Stomach (tissue), 9 donors: ENCODE measurements around the gene DCC. TPM values are rescaled to one million over a fixed set of nuclear protein-coding genes. Genes with fewer than 3 reads are reported as not detected.

Experiments used
- DNase-seq, 2 donors: peaks; one replicate each; pipeline versions ENCODE4 v3.0.0 to v3.0.0-alpha.2; 2013 to 2019
- H3K27ac ChIP-seq, 5 donors: fragments of 200-600 bp in 4 of 5; sonication (generic) in 4 of 5; one replicate each; pipeline ENCODE4 v1.5.1; 2013 to 2019; ENCODE audit warnings: mild to moderate bottlenecking in 1 of 5, moderate library complexity in 1 of 5
- H3K27me3 ChIP-seq, 3 donors: fragments of 200-600 bp; sonication (generic); one replicate each; pipeline ENCODE4 v1.5.1; 2017 to 2019; ENCODE audit warnings: mixed run types in 1 of 3
- H3K36me3 ChIP-seq, 4 donors: fragments of 200-600 bp; sonication (generic); 1 replicate in 3 of 4; 2 replicates in 1 of 4; pipeline ENCODE4 v1.5.1; 2016 to 2019
- H3K4me1 ChIP-seq, 4 donors: fragments of 200-600 bp; sonication (generic); one replicate each; pipeline ENCODE4 v1.5.1; 2016 to 2019
- H3K4me3 ChIP-seq, 4 donors: fragments of 200-600 bp; sonication (generic) in 3 of 4; one replicate each; pipeline ENCODE4 v1.5.1; 2016 to 2019; ENCODE audit warnings: mild to moderate bottlenecking in 1 of 4
- H3K9me3 ChIP-seq, 4 donors: fragments of 200-600 bp; sonication (generic); one replicate each; pipeline ENCODE4 v1.5.1; 2016 to 2019
- EP300 ChIP-seq: sonication (generic); formaldehyde crosslinking; IDR thresholded peaks from one replicate; pipeline ENCODE4 v1.6.1; 2017; ENCODE audit warnings: antibody characterized with exemption
- POLR2A ChIP-seq, 4 donors: fragments of 450-650 bp; IDR thresholded peaks; one replicate each; pipeline ENCODE4 v1.6.1; 2016; ENCODE audit warnings: antibody characterized with exemption in 4 of 4, control low read depth in 2 of 4, mild to moderate bottlenecking in 1 of 4, moderate library complexity in 1 of 4
- POLR2AphosphoS5 ChIP-seq, 3 donors: sonication (generic); formaldehyde crosslinking; IDR thresholded peaks; one replicate each; pipeline ENCODE4 v1.6.1; 2016; ENCODE audit warnings: antibody characterized with exemption in 3 of 3
- WGBS, 5 donors: extraction: QIAGEN DNeasy Blood & Tissue Kit in 3 of 5; methylation state at CpG; one replicate each; pipeline versions ENCODE4 v1.1.5 to v1.1.7; 2013 to 2018; 5-methylcytosine and 5-hydroxymethylcytosine counted together
- intact Hi-C: fragments of 100-400 bp; cut with DNase I; formaldehyde crosslinking; loops from one replicate; pipeline ENCODE4 v1.15.1; 2023; ENCODE audit warnings: low total_unique reads
- polyA plus RNA-seq, 3 donors: library from polyadenylated mRNA; stranded (reverse); fragments of 200-250 nt; gene quantifications; one replicate each; pipeline ENCODE4 v1.2.3, GENCODE V29; 2013
- total RNA-seq, 5 donors: library from RNA; depleted of rRNA; stranded (reverse); fragments of >200 nt; gene quantifications; one replicate each; pipeline versions ENCODE4 v1.1.0 to v1.2.3, GENCODE V29; 2014 to 2016
- TF ChIP-seq, protein P1 (sequence below), 7 experiments: fragments of 450-650 bp in 4 of 7; fragments of 200-600 bp in 3 of 7; sonication (generic) in 3 of 7; IDR thresholded peaks; one replicate each; pipeline ENCODE4 v1.5.1; 2016 to 2019; ENCODE audit warnings: antibody characterized with exemption in 7 of 7, control low read depth in 2 of 7, mild to moderate bottlenecking in 1 of 7
- donor health status: healthy with polysubstance abuse.
- donor health status: Bipolar disorder and iron deficiency.
- donor health status: healthy.

DCC gene
- total and polyA plus RNA-seq, 8 donors = 0.58 to 1.7 TPM; not detected in 6

GRCh38 chr18:52914148-52914547, 574.2 kb downstream of the DCC start:
- 36 to 73% (median 69%) methylated on average over 3 of the region's 3 CpGs for WGBS, 5 donors
- no peak overlapping the region for H3K4me3 ChIP-seq
- no peak overlapping the region for H3K27ac ChIP-seq
- no peaks in the 10 kb centered on the region for H3K36me3 ChIP-seq
- no peaks in the 10 kb centered on the region for H3K9me3 ChIP-seq
- no peak for DNase-seq
- no peaks in the 10 kb centered on the region for H3K4me1 ChIP-seq
- TF ChIP-seq POLR2AphosphoS5 (IDR thresholded peaks at IDR 0.05) (no peak), EP300 (no peak), POLR2A (IDR thresholded peaks at IDR 0.05) (no peak)
- TF ChIP-seq, protein P1, sequence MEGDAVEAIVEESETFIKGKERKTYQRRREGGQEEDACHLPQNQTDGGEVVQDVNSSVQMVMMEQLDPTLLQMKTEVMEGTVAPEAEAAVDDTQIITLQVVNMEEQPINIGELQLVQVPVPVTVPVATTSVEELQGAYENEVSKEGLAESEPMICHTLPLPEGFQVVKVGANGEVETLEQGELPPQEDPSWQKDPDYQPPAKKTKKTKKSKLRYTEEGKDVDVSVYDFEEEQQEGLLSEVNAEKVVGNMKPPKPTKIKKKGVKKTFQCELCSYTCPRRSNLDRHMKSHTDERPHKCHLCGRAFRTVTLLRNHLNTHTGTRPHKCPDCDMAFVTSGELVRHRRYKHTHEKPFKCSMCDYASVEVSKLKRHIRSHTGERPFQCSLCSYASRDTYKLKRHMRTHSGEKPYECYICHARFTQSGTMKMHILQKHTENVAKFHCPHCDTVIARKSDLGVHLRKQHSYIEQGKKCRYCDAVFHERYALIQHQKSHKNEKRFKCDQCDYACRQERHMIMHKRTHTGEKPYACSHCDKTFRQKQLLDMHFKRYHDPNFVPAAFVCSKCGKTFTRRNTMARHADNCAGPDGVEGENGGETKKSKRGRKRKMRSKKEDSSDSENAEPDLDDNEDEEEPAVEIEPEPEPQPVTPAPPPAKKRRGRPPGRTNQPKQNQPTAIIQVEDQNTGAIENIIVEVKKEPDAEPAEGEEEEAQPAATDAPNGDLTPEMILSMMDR (IDR thresholded peaks at IDR 0.05) = no peak
- intact Hi-C loops = no loop called here
- H3K27me3 ChIP-seq = no peaks in the 10 kb centered on the region

DNA sequence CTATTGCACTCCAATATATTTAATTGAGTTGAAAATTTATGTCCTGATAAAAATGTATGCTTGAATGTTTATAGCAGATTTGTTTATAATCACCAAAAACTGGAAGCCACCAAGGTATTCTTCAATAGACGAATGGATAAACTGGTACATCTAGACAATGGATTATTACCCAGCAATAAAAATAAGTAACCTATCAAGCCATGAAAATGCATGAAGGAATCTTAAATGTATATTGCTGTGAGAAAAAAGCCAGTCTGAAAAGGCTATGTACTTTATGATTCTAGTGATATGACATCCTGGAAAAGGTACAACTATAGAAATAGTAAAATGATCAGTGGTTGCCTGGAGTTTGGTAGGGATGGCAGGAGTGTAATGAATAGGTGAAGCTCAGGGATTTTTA, 580.7 kb downstream of the DCC start:
- H3K4me3 ChIP-seq = no peak overlapping the region
- DNase-seq = no peak
- no peaks in the 10 kb centered on the region for H3K4me1 ChIP-seq
- WGBS, 5 donors = 77 to 84% (median 83%) methylated on average over 1 of the region's 1 CpG
- no peaks in the 10 kb centered on the region for H3K9me3 ChIP-seq
- no peaks in the 10 kb centered on the region for H3K27me3 ChIP-seq
- no peaks in the 10 kb centered on the region for H3K36me3 ChIP-seq
- TF ChIP-seq POLR2AphosphoS5 (IDR thresholded peaks at IDR 0.05) (no peak), EP300 (no peak), POLR2A (IDR thresholded peaks at IDR 0.05) (no peak)
- TF ChIP-seq, protein P1 (IDR thresholded peaks at IDR 0.05) = no peak
- H3K27ac ChIP-seq = no peak overlapping the region
- intact Hi-C loops = no loop called here

- H3K27ac ChIP-seq = no peak overlapping the region
- no peaks in the 10 kb centered on the region for H3K36me3 ChIP-seq
- 88 to 94% (median 89%) methylated on average over 2 of the region's 2 CpGs for WGBS, 5 donors
- no peak for DNase-seq
- no peaks in the 10 kb centered on the region for H3K27me3 ChIP-seq
- no peak overlapping the region for H3K4me3 ChIP-seq
- intact Hi-C loops = no loop called here
- no peaks in the 10 kb centered on the region for H3K4me1 ChIP-seq
- no peak for TF ChIP-seq POLR2A (IDR thresholded peaks at IDR 0.05)
- no peaks in the 10 kb centered on the region for H3K9me3 ChIP-seq
Observed at GRCh38 chr18:52933356-52933755, 593.4 kb downstream of the DCC start.

GRCh38 chr18:52936931-52937330, 596.9 kb downstream of the DCC start:
- Histone ChIP-seq H3K27ac (no peak overlapping the region), H3K27me3 (no peaks in the 10 kb centered on the region), H3K4me1 (no peaks in the 10 kb centered on the region), H3K36me3 (no peaks in the 10 kb centered on the region), H3K9me3 (no peaks in the 10 kb centered on the region), H3K4me3 (no peak overlapping the region)
- WGBS, 5 donors = 5 to 25% (median 13%) methylated on average over 1 of the region's 1 CpG
- no peak for DNase-seq
- TF ChIP-seq POLR2AphosphoS5 (IDR thresholded peaks at IDR 0.05) (no peak), POLR2A (IDR thresholded peaks at IDR 0.05) (no peak), EP300 (no peak)
- TF ChIP-seq, protein P1 (IDR thresholded peaks at IDR 0.05) = no peak
- intact Hi-C loops = no loop called here

DNA sequence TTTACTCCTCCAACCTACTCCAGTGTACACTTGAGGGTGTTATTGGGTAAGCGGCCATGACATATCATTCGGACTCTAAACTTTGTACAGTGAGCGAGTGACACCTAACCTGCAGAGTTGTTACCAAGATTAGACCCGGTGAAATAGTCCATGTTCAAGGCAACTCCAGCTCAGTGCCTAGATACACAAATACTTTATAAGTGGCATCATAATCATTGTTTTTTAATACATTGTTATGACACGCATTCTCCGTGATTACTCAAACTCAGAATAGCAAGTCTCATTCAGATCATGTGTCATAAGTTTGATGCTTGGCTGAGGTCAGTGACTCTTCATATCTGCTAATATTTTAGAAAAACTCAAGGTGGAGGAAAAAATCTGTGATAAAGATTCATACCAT, 597.8 kb downstream of the DCC start:
- TF ChIP-seq POLR2A (IDR thresholded peaks at IDR 0.05) (no peak), POLR2AphosphoS5 (IDR thresholded peaks at IDR 0.05) (no peak), EP300 (no peak)
- TF ChIP-seq, protein P1 (IDR thresholded peaks at IDR 0.05) = no peak
- Histone ChIP-seq H3K27me3 (no peaks in the 10 kb centered on the region), H3K36me3 (no peaks in the 10 kb centered on the region), H3K27ac (no peak overlapping the region), H3K9me3 (no peaks in the 10 kb centered on the region), H3K4me3 (no peak overlapping the region), H3K4me1 (no peaks in the 10 kb centered on the region)
- intact Hi-C loops = no loop called here
- 91 to 96% (median 94%) methylated on average over 6 of the region's 6 CpGs for WGBS, 5 donors
- DNase-seq = no peak
